OCI-LY7 (cell line): ENCODE results near the gene AFG1L.

Source experiments
- EZH2phosphoT487 ChIP-seq: fragments of 200-600 bp; sonication (generic); IDR thresholded peaks from 2 replicates; pipeline ENCODE4 v1.6.1; 2018; ENCODE audit warnings: low read depth, borderline replicate concordance, mild to moderate bottlenecking, mixed run types, antibody characterized with exemption, low read length, moderate library complexity, mixed read lengths
- TF ChIP-seq, protein P1 (sequence below): fragments of 200-600 bp; sonication (generic); conservative IDR thresholded peaks from 2 replicates; pipeline ENCODE4 v1.5.1; 2014; ENCODE audit warnings: mild to moderate bottlenecking, antibody characterized with exemption, low read length, moderate library complexity, mixed read lengths

DNA sequence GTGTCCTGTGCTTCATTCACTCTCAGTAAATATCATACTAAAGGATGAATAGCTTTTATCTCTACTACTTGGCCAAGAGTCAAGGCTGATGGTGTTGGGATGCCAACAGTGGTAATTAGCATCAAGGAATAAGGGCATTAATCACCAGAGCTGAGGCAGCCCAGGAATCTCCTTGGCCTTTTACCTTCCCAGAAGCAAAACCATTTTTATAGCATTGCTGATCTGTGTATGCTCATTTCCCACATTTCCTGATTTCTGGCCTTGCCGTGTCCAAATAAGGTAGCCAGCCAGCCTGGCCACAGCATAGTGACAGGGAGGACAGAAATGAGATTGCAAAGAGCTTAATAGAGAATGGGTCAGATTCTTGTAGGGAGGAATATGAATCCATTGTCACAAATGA, 189.2 kb downstream of the AFG1L start:
- TF ChIP-seq, protein P1, sequence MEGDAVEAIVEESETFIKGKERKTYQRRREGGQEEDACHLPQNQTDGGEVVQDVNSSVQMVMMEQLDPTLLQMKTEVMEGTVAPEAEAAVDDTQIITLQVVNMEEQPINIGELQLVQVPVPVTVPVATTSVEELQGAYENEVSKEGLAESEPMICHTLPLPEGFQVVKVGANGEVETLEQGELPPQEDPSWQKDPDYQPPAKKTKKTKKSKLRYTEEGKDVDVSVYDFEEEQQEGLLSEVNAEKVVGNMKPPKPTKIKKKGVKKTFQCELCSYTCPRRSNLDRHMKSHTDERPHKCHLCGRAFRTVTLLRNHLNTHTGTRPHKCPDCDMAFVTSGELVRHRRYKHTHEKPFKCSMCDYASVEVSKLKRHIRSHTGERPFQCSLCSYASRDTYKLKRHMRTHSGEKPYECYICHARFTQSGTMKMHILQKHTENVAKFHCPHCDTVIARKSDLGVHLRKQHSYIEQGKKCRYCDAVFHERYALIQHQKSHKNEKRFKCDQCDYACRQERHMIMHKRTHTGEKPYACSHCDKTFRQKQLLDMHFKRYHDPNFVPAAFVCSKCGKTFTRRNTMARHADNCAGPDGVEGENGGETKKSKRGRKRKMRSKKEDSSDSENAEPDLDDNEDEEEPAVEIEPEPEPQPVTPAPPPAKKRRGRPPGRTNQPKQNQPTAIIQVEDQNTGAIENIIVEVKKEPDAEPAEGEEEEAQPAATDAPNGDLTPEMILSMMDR: no peak
- TF ChIP-seq EZH2phosphoT487: no peak
